HepG2 (cell line): Measurements from ENCODE around the gene DNAI2. TPM values are rescaled to one million over a fixed set of nuclear protein-coding genes. Genes with fewer than 3 reads are reported as not detected.

Experiments
- ATAC-seq: fragments of 200-7000 bp; cut with Tn5 transposase; 3 replicates; pipeline ENCODE4 v1.9.1; 2020; ENCODE audit warnings: mild to moderate bottlenecking, moderate library complexity
- BruUV-seq: library from RNA; stranded (reverse); fragments of 400-500 nt; replicated peaks from 2 replicates; lab custom pipeline; 2021; lab: Mats Ljungman, UMichigan
- CTCF ChIA-PET: fragments of 300-600 bp; formaldehyde crosslinking; extraction: SDS; loops from one replicate; lab custom pipeline; 2021; ENCODE audit warnings: low total read pairs, inconsistent platforms, low intra/inter-chr PET ratio; lab: Yijun Ruan, JAX
- POLR2A ChIA-PET: fragments of 350-600 bp; sonication (Branson Sonifier 250); formaldehyde crosslinking; loops from one replicate; lab custom pipeline; 2020; ENCODE audit warnings: antibody characterized with exemption, inconsistent platforms; lab: Yijun Ruan, JAX
- DNase-seq: peaks from one replicate; pipeline ENCODE4 v3.0.0-alpha.2; 2015; ENCODE audit warnings: low spot score
- FAIRE-seq: peaks from 3 replicates; lab custom pipeline; 2011; peaks lifted over from hg19 to GRCh38; lab: Jason Lieb, UNC
- H2AFZ ChIP-seq: one replicate; pipeline ENCODE4 v1.6.1; 2011; ENCODE audit warnings: low read length, inconsistent platforms
- H3K27ac ChIP-seq: fragments of 300-600 bp; 3 replicates; pipeline ENCODE4 v1.8.0; 2011; ENCODE audit warnings: mixed run types, mild to moderate bottlenecking, mixed read lengths, low read length, inconsistent platforms; ENCODE audit not compliant: insufficient read depth; ENCODE audit errors: extremely low read length
- H3K27me3 ChIP-seq, 2 experiments: fragments of 200-600 bp in 1 of 2; 2 replicates in 1 of 2; 3 replicates in 1 of 2; pipeline versions ENCODE4 v1.6.0 to v1.8.0; 2011; ENCODE audit warnings: low read length in 2 of 2, mild to moderate bottlenecking in 2 of 2, moderate library complexity in 2 of 2, inconsistent platforms in 1 of 2; ENCODE audit not compliant: insufficient read depth in 2 of 2, control insufficient read depth in 1 of 2
- H3K36me3 ChIP-seq, 2 experiments: fragments of 200-600 bp in 1 of 2; replicated peaks in 1 of 2; 2 replicates in 1 of 2; 3 replicates in 1 of 2; pipeline versions ENCODE4 v1.5.1 to v1.8.0; 2011; ENCODE audit warnings: low read length in 2 of 2, inconsistent platforms in 1 of 2; ENCODE audit not compliant: insufficient read depth in 2 of 2, control insufficient read depth in 1 of 2
- H3K4me1 ChIP-seq: 2 replicates; pipeline ENCODE4 v1.5.1; 2012; ENCODE audit warnings: low read length, inconsistent platforms; ENCODE audit not compliant: insufficient read depth
- H3K4me2 ChIP-seq: 2 replicates; pipeline ENCODE4 v1.6.0; 2011; ENCODE audit warnings: low read depth, low read length, inconsistent platforms
- H3K4me3 ChIP-seq, 3 experiments: fragments of 200-600 bp in 1 of 3; sonication (generic), shearing (Covaris generic) in 1 of 3; replicated peaks in 1 of 3; 2 replicates each; pipeline ENCODE4 v1.5.1; 2011 to 2016; ENCODE audit warnings: low read length in 3 of 3, inconsistent platforms in 2 of 3, low read depth in 2 of 3, mild to moderate bottlenecking in 2 of 3, control low read depth in 1 of 3, mixed read lengths in 1 of 3; ENCODE audit not compliant: insufficient read depth in 1 of 3
- H3K79me2 ChIP-seq: one replicate; pipeline ENCODE4 v1.6.1; 2011; ENCODE audit warnings: low read length, inconsistent platforms; ENCODE audit not compliant: insufficient read depth
- H3K9ac ChIP-seq: 2 replicates; pipeline ENCODE4 v1.6.0; 2011; ENCODE audit warnings: mild to moderate bottlenecking, low read depth, low read length, inconsistent platforms; ENCODE audit not compliant: insufficient read depth
- H3K9me3 ChIP-seq: 2 replicates; pipeline ENCODE4 v1.5.1; 2012; ENCODE audit warnings: mild to moderate bottlenecking, low read length
- H4K20me1 ChIP-seq: 2 replicates; pipeline ENCODE4 v1.6.0; 2011; ENCODE audit warnings: inconsistent platforms, mild to moderate bottlenecking, low read length, moderate library complexity; ENCODE audit not compliant: insufficient read depth
- HNF4A ChIP-seq: sonication (generic); formaldehyde crosslinking; IDR thresholded peaks from 2 replicates; pipeline ENCODE4 v1.4.0; 2020; ENCODE audit warnings: missing genetic modification reagents
- HNF4G ChIP-seq, 2 experiments: sonication (generic) in 1 of 2; formaldehyde crosslinking in 1 of 2; IDR thresholded peaks; 2 replicates each; pipeline versions ENCODE4 v1.4.0 to v1.6.1; 2011 to 2020; ENCODE audit warnings: borderline replicate concordance in 2 of 2, low read depth in 2 of 2, mild to moderate bottlenecking in 2 of 2, low read length in 1 of 2, missing genetic modification reagents in 1 of 2, moderate library complexity in 1 of 2
- JUN ChIP-seq: sonication (generic); formaldehyde crosslinking; IDR thresholded peaks from 2 replicates; pipeline ENCODE4 v1.4.0; 2020; ENCODE audit warnings: mild to moderate bottlenecking, missing genetic modification reagents
- MATR3 ChIP-seq: sonication (generic); formaldehyde crosslinking; IDR thresholded peaks from 2 replicates; pipeline ENCODE4 v1.4.0; 2020; ENCODE audit warnings: missing genetic modification reagents
- MEF2D ChIP-seq: sonication (generic); formaldehyde crosslinking; IDR thresholded peaks from 2 replicates; pipeline ENCODE4 v1.5.1; 2020; ENCODE audit warnings: mild to moderate bottlenecking, missing genetic modification reagents
- MTA1 ChIP-seq: sonication (generic); formaldehyde crosslinking; IDR thresholded peaks from 2 replicates; pipeline ENCODE4 v1.4.0; 2020; ENCODE audit warnings: missing genetic modification reagents, mild to moderate bottlenecking, borderline replicate concordance
- NCOR1 ChIP-seq: fragments of 200-600 bp; sonication (generic); IDR thresholded peaks from 2 replicates; pipeline ENCODE4 v1.7.0; 2017; ENCODE audit warnings: antibody characterized with exemption, low read length, borderline replicate concordance
- REPIN1 ChIP-seq: sonication (generic); formaldehyde crosslinking; IDR thresholded peaks from 2 replicates; pipeline ENCODE4 v1.8.0; 2022; ENCODE audit warnings: missing genetic modification reagents, low read depth, mild to moderate bottlenecking, borderline replicate concordance
- XRCC5 ChIP-seq: fragments of 200-400 bp; formaldehyde crosslinking; optimal IDR thresholded peaks from 2 replicates; pipeline ENCODE3; 2017; ENCODE audit warnings: mild to moderate bottlenecking, low read length
- ZBTB42 ChIP-seq: sonication (generic); formaldehyde crosslinking; IDR thresholded peaks from 2 replicates; pipeline ENCODE4 v1.5.0; 2020; ENCODE audit warnings: mild to moderate bottlenecking, missing genetic modification reagents
- ZNF343 ChIP-seq: sonication (generic); formaldehyde crosslinking; IDR thresholded peaks from 2 replicates; pipeline ENCODE4 v1.4.0; 2020; ENCODE audit warnings: mild to moderate bottlenecking, missing genetic modification reagents
- ZNF563 ChIP-seq: sonication (generic); formaldehyde crosslinking; IDR thresholded peaks from 2 replicates; pipeline ENCODE4 v1.8.0; 2022; ENCODE audit warnings: mild to moderate bottlenecking, moderate library complexity, missing genetic modification reagents
- ZNF800 ChIP-seq: sonication (generic); formaldehyde crosslinking; IDR thresholded peaks from 2 replicates; pipeline ENCODE4 v1.4.0; 2020; ENCODE audit warnings: missing genetic modification reagents
- ZSCAN25 ChIP-seq: sonication (generic); formaldehyde crosslinking; IDR thresholded peaks from 2 replicates; pipeline ENCODE4 v1.8.0; 2022; ENCODE audit warnings: mild to moderate bottlenecking, missing genetic modification reagents
- ZSCAN30 ChIP-seq: sonication (generic); formaldehyde crosslinking; IDR thresholded peaks from 2 replicates; pipeline ENCODE4 v1.5.0; 2020; ENCODE audit warnings: mild to moderate bottlenecking, missing genetic modification reagents
- WGBS: methylation state at CpG from one replicate; pipeline ENCODE4 v1.1.6; 2017; ENCODE audit warnings: low lambda C conversion rate; 5-methylcytosine and 5-hydroxymethylcytosine counted together
- in situ Hi-C: cut with HindIII; loops from 2 replicates; pipeline ENCODE4 v1.10.0; 2017; ENCODE audit warnings: low pct_unique_long_range_greater_than_20kb; ENCODE audit not compliant: extremely low pct_ligation_motif_present
- intact Hi-C: fragments of 100-400 bp; cut with micrococcal nuclease; formaldehyde crosslinking; loops from one replicate; pipeline ENCODE4 v1.10.0; 2022; ENCODE audit not compliant: unreplicated experiment
- polyA plus RNA-seq, 8 experiments: library from polyadenylated mRNA; depleted of rRNA in 3 of 8; stranded (reverse) in 7 of 8; unstranded in 1 of 8; fragments of >200 nt; fragmentation: Illumina TruSeq in 4 of 8; extraction: Trizol in 4 of 8; gene quantifications; 2 replicates each; pipeline versions ENCODE4 v1.2.1 to v1.2.3, GENCODE V29; 2011 to 2016; ENCODE audit warnings: low read depth in 4 of 8, missing spikeins in 1 of 8, mixed read lengths in 1 of 8; ENCODE audit not compliant: insufficient read depth in 1 of 8
- total RNA-seq, 5 experiments: library from RNA; depleted of rRNA; stranded (reverse); fragments of >200 nt; fragmentation: Illumina TruSeq; extraction: Trizol; gene quantifications; 2 replicates each; pipeline ENCODE4 v1.2.3, GENCODE V29; 2016; ENCODE audit warnings: low read depth in 1 of 5
- TF ChIP-seq, protein P1 (sequence below): sonication (generic); formaldehyde crosslinking; IDR thresholded peaks from 2 replicates; pipeline ENCODE4 v1.4.0; 2020; ENCODE audit warnings: missing genetic modification reagents, borderline replicate concordance
- TF ChIP-seq, protein P2 (sequence below): sonication (generic); formaldehyde crosslinking; IDR thresholded peaks from 2 replicates; pipeline ENCODE4 v1.4.0; 2020; ENCODE audit warnings: low read depth, missing genetic modification reagents

The DNAI2 gene
- total and polyA plus RNA-seq, 2 of the 13 experiments (the other 11 are each of a cell fraction or from before 2014, with no cell fraction given), result not detected

DNA sequence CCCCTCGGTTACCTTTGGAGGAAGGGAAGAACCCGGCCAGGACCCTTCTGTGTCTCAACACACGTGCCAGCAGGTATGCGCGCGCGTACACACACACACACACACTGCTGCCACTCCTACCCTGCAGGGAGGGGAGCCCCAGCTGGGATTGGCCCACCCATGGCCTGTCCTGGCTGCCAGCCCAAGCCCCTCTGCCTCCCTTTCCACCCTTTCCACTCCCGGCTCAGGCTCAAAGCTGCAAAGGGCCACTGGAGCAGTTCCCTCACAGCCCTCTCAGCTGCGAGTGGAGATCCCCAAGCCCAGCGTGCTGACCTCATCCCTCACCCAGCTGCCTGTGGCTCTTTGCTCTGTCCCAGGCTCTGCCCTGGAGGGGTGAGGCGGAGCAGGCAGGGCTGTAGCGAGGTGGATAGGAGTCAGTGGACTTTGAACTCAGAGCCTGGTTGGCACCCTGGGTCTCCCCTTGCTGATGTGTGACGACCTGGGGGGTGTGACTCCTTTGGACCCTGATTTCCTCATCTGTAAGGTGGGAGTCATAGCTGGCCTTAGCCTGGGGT is 66.5 kb downstream of the DNAI2 start:
- ATAC-seq, result peak; percentile 68
- no peaks in the 10 kb centered on the region for H4K20me1 ChIP-seq
- no peaks in the 10 kb centered on the region for H3K79me2 ChIP-seq
- peaks cover 11 to 47% of the 10 kb centered on the region in 2 experiments; a peak in 4 of 5 replicates for H3K27me3 ChIP-seq
- H3K4me2 ChIP-seq, result 0 out of 2 replicates have a peak overlapping the region, but pooled peaks have one; percentile 1
- no peak overlapping the region for H3K4me3 ChIP-seq
- no peak for FAIRE-seq
- ChIA-PET CTCF (no interaction called here), POLR2A (no interaction called here)
- no peak overlapping the region for H3K9ac ChIP-seq
- H2AFZ ChIP-seq, result no peak overlapping the region
- peak; percentile 56 for DNase-seq
- intact Hi-C loops (no loop called here), in situ Hi-C loops (no loop called here)
- no peaks in the 10 kb centered on the region for H3K9me3 ChIP-seq
- WGBS, result 11% methylated on average over 8 of the region's 13 CpGs
- peaks cover 10% of the 10 kb centered on the region for H3K4me1 ChIP-seq
- H3K36me3 ChIP-seq, result no peaks in the 10 kb centered on the region
- no peak overlapping the region for H3K27ac ChIP-seq
- no TSS peak for BruUV-seq
- no peak for TF ChIP-seq ZBTB42 (CRISPR knock-in tag)
- 0 out of 2 replicates have a peak, but pooled peaks have one; percentile 29 for TF ChIP-seq ZNF563
- TF ChIP-seq HNF4G (IDR thresholded peaks at IDR 0.05; ENCODE audit: borderline replicate concordance, low read depth, low read length), result peak; percentile 5; the same call in 1 of the 2 replicates
- TF ChIP-seq HNF4G (CRISPR knock-in tag; IDR thresholded peaks at IDR 0.05; ENCODE audit: borderline replicate concordance, low read depth), result no peak
- 0 out of 2 replicates have a peak, but pooled peaks have one; percentile 35 for TF ChIP-seq NCOR1
- TF ChIP-seq ZNF800 (CRISPR knock-in tag), result no peak
- TF ChIP-seq ZSCAN30 (CRISPR knock-in tag), result no peak
- TF ChIP-seq MEF2D (CRISPR knock-in tag), result no peak
- peak; percentile 99 for TF ChIP-seq ZSCAN25 (CRISPR knock-in tag)
- no peak for TF ChIP-seq ZNF343 (CRISPR knock-in tag)
- peak; percentile 60; the same call in 1 of the 2 replicates for TF ChIP-seq JUN (CRISPR knock-in tag)
- peak; percentile 30; the same call in 1 of the 2 replicates for TF ChIP-seq MTA1
- peak; percentile 31 for TF ChIP-seq XRCC5
- 0 out of 2 replicates have a peak, but pooled peaks have one; percentile 41 for TF ChIP-seq REPIN1 (CRISPR knock-in tag)
- TF ChIP-seq, protein P1, sequence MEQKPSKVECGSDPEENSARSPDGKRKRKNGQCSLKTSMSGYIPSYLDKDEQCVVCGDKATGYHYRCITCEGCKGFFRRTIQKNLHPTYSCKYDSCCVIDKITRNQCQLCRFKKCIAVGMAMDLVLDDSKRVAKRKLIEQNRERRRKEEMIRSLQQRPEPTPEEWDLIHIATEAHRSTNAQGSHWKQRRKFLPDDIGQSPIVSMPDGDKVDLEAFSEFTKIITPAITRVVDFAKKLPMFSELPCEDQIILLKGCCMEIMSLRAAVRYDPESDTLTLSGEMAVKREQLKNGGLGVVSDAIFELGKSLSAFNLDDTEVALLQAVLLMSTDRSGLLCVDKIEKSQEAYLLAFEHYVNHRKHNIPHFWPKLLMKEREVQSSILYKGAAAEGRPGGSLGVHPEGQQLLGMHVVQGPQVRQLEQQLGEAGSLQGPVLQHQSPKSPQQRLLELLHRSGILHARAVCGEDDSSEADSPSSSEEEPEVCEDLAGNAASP (CRISPR knock-in tag), result peak; percentile 33; the same call in 1 of the 2 replicates
- peak; percentile 81 for TF ChIP-seq HNF4A (CRISPR knock-in tag)
- TF ChIP-seq, protein P2, sequence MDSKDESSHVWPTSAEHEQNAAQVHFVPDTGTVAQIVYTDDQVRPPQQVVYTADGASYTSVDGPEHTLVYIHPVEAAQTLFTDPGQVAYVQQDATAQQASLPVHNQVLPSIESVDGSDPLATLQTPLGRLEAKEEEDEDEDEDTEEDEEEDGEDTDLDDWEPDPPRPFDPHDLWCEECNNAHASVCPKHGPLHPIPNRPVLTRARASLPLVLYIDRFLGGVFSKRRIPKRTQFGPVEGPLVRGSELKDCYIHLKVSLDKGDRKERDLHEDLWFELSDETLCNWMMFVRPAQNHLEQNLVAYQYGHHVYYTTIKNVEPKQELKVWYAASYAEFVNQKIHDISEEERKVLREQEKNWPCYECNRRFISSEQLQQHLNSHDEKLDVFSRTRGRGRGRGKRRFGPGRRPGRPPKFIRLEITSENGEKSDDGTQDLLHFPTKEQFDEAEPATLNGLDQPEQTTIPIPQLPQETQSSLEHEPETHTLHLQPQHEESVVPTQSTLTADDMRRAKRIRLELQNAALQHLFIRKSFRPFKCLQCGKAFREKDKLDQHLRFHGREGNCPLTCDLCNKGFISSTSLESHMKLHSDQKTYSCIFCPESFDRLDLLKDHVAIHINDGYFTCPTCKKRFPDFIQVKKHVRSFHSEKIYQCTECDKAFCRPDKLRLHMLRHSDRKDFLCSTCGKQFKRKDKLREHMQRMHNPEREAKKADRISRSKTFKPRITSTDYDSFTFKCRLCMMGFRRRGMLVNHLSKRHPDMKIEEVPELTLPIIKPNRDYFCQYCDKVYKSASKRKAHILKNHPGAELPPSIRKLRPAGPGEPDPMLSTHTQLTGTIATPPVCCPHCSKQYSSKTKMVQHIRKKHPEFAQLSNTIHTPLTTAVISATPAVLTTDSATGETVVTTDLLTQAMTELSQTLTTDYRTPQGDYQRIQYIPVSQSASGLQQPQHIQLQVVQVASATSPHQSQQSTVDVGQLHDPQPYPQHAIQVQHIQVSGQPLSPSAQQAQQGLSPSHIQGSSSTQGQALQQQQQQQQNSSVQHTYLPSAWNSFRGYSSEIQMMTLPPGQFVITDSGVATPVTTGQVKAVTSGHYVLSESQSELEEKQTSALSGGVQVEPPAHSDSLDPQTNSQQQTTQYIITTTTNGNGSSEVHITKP (CRISPR knock-in tag), result no peak
- TF ChIP-seq MATR3 (CRISPR knock-in tag), result no peak
